ENCODE results near the gene PLIN1.

The PLIN1 gene

DNA sequence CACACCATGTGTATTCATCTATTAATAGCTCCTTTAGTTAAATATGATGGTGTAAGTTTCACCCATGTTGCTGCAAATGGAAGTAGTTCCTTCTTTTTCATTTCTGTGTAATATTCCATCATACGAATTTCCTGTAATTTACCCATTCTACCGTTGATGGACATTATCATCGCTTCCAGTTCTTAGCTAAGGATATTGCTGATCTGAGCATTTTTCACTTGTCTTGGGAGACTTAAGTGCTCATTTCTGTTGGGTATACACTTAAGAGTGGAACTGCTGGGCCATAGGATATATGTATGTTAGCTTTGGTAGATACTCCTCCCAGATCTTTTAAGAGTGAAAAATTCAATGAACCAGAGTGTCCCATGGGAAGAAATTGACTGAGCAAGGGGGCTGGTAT lies 11.0 kb downstream of the PLIN1 start:
- no peak for DNase-seq (ENCODE audit: low read depth)
- H3K4me3 ChIP-seq (ENCODE audit: control insufficient read depth, low read depth, low read length): no peak overlapping the region
- TF ChIP-seq, protein P1, sequence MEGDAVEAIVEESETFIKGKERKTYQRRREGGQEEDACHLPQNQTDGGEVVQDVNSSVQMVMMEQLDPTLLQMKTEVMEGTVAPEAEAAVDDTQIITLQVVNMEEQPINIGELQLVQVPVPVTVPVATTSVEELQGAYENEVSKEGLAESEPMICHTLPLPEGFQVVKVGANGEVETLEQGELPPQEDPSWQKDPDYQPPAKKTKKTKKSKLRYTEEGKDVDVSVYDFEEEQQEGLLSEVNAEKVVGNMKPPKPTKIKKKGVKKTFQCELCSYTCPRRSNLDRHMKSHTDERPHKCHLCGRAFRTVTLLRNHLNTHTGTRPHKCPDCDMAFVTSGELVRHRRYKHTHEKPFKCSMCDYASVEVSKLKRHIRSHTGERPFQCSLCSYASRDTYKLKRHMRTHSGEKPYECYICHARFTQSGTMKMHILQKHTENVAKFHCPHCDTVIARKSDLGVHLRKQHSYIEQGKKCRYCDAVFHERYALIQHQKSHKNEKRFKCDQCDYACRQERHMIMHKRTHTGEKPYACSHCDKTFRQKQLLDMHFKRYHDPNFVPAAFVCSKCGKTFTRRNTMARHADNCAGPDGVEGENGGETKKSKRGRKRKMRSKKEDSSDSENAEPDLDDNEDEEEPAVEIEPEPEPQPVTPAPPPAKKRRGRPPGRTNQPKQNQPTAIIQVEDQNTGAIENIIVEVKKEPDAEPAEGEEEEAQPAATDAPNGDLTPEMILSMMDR (IDR thresholded peaks at IDR 0.05; ENCODE audit: control insufficient read depth, insufficient read depth, low read depth, low read length, missing control alignments): no peak

DNA sequence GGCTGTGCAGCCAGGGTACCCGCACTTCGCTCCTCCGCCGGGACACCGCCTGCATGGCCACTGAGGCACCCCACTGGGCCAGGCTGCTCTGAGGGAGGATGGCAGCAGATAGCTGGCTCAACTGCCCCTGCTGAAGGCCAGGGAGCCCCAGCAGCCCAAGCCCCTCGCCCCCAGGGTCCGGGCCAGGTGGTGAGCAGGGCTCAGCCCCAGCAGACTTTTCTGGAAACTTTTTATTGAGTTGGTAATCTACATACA lies 11.5 kb downstream of the PLIN1 start:
- no peak for DNase-seq (ENCODE audit: low read depth)
- TF ChIP-seq, protein P1 (IDR thresholded peaks at IDR 0.05; ENCODE audit: control insufficient read depth, insufficient read depth, low read depth, low read length, missing control alignments): no peak
- no peak overlapping the region for H3K4me3 ChIP-seq (ENCODE audit: control insufficient read depth, low read depth, low read length)

DNA sequence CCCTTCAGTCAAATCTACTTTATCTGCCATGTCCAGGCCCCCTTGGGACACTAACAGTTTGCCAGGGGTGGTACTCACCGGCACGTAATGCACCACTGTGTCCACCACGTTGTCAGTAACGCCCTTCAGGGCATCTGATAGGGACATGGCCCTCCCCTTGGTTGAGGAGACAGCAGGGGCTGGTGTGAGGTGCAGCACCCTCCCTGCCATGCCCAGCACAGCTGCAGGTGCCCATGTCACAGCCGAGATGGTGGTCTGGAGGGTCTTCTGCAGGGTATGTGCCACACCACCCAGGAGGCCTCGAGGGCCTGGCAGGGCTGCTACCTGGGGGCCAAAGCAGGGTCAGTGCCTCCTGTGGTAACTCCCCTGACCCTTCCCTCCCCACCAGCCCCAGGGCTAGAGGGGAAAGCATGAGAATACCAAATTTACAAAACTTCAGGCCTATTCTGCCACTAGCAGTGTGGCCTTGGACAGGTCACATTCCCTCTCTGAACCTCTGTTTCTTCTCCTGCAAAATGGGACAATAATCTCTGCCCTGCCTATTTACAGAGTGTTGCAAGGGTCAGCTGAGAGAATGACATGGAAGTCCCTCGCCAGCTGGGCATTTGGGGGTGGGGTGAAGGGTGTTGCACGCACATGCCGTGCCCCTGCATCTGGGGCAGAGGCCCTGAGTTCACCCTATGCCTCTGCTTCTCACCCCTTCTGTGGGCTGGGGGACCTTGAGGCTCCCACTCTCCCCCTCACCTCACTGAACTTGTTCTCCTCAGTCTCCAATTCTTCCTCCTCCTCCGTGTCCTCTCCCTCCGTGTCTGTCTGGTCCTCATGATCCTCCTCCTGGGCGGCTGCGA lies 12.1 kb downstream of the PLIN1 start:
- no peak overlapping the region for H3K4me3 ChIP-seq (ENCODE audit: control insufficient read depth, low read depth, low read length)
- TF ChIP-seq, protein P1 (IDR thresholded peaks at IDR 0.05; ENCODE audit: control insufficient read depth, insufficient read depth, low read depth, low read length, missing control alignments): no peak
- DNase-seq (ENCODE audit: low read depth): no peak

DNA sequence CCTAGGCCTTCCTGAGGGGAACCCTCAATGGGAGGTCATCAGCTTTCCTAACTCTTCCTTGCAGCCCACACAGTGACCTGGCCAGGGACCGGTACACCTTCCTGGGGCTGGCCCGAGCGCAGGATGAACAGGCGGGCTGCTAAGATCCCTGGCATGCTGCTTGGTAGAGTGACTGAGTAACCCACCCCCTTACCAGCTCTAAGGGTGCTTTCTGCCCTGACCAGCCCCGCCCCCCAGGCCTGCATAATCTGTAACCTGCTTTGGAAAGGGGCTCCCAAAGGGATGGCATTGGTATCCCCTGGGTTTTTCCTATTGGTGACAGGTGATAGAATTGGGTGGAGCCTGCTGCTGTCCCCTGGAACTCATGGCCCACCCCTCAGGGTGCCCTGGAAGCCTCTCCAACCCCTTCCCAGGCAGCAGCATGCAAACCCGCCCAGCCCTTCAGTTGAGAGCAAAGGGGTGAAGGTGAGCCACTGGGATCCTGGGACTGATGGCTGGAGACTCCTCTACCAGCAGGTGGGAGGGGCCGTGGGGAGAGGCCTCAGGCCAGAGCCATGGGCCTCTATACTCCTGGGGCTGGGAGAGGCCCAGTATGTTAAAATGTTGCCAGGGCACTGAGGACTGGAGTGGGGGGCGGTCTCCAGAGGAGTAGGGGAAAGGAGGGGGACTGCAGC lies 12.8 kb downstream of the PLIN1 start:
- H3K4me3 ChIP-seq (ENCODE audit: control insufficient read depth, low read depth, low read length): peak overlapping the region; percentile 10; the same call in 1 of the 2 replicates
- no peak for DNase-seq (ENCODE audit: low read depth)
- TF ChIP-seq, protein P1 (IDR thresholded peaks at IDR 0.05; ENCODE audit: control insufficient read depth, insufficient read depth, low read depth, low read length, missing control alignments): no peak

DNA sequence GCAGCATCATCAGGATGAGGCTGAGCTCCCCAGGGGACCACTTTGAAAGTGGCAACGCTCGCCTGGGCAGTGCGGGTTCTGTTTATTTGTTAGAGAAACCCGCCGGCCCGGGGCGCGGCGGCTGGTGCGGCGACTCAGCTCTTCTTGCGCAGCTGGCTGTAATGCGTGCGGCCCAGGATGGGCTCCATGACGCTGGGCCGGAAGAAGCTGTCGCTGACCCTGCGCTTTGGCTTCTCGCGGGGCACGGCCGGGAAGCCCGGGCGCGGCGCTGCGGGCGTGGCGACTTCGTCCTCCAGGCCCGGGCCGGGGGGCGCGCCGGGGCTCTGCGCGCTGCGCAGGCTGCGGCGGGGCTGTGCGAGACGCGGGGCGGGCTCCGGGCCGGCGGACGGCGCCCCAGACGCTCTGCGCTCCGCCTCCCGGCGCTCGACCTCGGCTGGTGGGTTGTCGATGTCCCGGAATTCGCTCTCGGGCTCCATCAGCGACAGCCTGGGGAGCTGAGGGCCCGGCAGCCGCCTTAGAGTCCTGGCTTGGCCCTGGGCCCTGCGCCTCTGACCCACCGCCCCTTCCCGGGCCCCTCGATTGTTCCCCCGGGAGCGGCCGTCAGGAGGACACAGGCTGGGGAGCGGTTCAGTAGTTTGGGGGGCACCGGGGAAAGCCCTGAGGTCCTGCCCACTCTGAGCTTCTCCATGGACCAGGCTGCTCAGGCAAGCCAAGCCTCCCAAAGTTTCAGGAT lies 13.6 kb downstream of the PLIN1 start:
- peak overlapping the region; percentile 34 for H3K4me3 ChIP-seq (ENCODE audit: control insufficient read depth, low read depth, low read length)
- DNase-seq (ENCODE audit: low read depth): no peak
- TF ChIP-seq, protein P1 (IDR thresholded peaks at IDR 0.05; ENCODE audit: control insufficient read depth, insufficient read depth, low read depth, low read length, missing control alignments): no peak

DNA sequence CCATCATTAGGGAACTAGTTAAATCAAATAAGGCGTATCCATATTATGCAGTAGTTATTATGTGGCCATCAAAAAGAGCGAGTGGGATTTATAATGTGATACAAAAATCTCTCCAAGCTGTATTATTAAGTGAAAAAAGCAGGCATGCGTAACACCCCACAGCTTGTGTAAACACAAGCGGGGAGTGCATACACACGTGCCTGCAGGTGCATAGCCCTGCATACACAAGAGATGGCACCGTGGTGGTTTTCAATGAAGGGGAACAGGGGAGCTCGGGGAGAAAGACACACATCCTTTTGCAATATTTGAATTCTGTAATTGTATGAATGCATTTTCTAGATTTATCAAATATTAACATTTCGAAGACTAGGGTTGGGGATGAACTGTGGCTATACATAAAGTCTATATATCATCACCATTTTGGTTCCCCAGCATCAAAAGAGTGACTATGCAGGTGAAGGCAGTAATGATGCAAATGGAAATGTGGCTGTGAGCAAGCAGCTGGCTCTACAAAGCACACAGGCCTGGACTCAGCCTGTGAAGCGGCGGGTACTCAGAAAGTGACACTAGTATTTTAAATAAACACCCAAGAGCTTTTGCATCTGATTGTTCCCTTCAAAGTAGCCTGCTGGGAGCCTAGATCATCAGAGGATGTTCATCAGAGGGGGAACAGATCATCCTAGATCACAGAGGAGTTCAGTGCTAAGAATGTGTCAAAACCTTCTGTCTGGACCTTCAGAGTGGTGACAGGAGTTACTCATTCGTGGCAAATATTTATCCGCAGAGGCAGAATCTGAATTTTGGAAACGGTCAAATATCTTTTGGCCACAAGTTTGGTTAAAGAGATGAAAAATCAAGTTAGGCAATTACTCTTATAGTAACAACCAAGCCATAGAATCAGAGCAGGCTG lies 14.5 kb downstream of the PLIN1 start:
- no peak for DNase-seq (ENCODE audit: low read depth)
- H3K4me3 ChIP-seq (ENCODE audit: control insufficient read depth, low read depth, low read length): no peak overlapping the region; the same call in 1 of the 2 replicates
- TF ChIP-seq, protein P1 (IDR thresholded peaks at IDR 0.05; ENCODE audit: control insufficient read depth, insufficient read depth, low read depth, low read length, missing control alignments): no peak

Measured in AG09309 (cell line).